Trophoblast cell (in vitro differentiated cells and primary cell): Measurements from ENCODE around the gene DISP2.

Experiments
- DNase-seq, 2 donors: peaks; one replicate each; pipeline ENCODE4 v3.0.0-alpha.2; 2016
- H2AFZ ChIP-seq: 2 replicates; pipeline ENCODE4 v1.6.1; 2013; ENCODE audit warnings: low read length, moderate library complexity, mild to moderate bottlenecking; ENCODE audit not compliant: insufficient read depth, poor library complexity
- H2AK5ac ChIP-seq: 2 replicates; pipeline ENCODE4 v1.6.1; 2013; ENCODE audit warnings: mild to moderate bottlenecking, low read length
- H2BK120ac ChIP-seq: 2 replicates; pipeline ENCODE4 v1.6.1; 2013; ENCODE audit warnings: low read length, mild to moderate bottlenecking, moderate library complexity; ENCODE audit not compliant: insufficient read depth, poor library complexity
- H2BK12ac ChIP-seq: 2 replicates; pipeline ENCODE4 v1.6.1; 2013; ENCODE audit warnings: mild to moderate bottlenecking, low read length, moderate library complexity
- H2BK5ac ChIP-seq: 2 replicates; pipeline ENCODE4 v1.6.1; 2013; ENCODE audit warnings: low read length, low read depth, moderate library complexity, mild to moderate bottlenecking; ENCODE audit not compliant: poor library complexity
- H3K14ac ChIP-seq: 2 replicates; pipeline ENCODE4 v1.6.1; 2013; ENCODE audit warnings: mild to moderate bottlenecking, low read length
- H3K18ac ChIP-seq: 2 replicates; pipeline ENCODE4 v1.6.1; 2013; ENCODE audit warnings: mild to moderate bottlenecking, low read length
- H3K23ac ChIP-seq: 2 replicates; pipeline ENCODE4 v1.6.1; 2013; ENCODE audit warnings: low read length
- H3K27ac ChIP-seq: 2 replicates; pipeline ENCODE4 v1.5.1; 2013; ENCODE audit warnings: low read depth, mild to moderate bottlenecking, inconsistent platforms, low read length, moderate library complexity
- H3K27me3 ChIP-seq: 2 replicates; pipeline ENCODE4 v1.6.1; 2013; ENCODE audit warnings: inconsistent platforms, mild to moderate bottlenecking, low read length, moderate library complexity; ENCODE audit not compliant: insufficient read depth
- H3K36me3 ChIP-seq, 2 experiments: 1 replicate in 1 of 2; 2 replicates in 1 of 2; pipeline ENCODE4 v1.6.1; 2013; ENCODE audit warnings: low read length in 2 of 2, mild to moderate bottlenecking in 2 of 2, moderate library complexity in 1 of 2; ENCODE audit not compliant: insufficient read depth in 2 of 2, control insufficient read depth in 1 of 2
- H3K4ac ChIP-seq: 2 replicates; pipeline ENCODE4 v1.6.1; 2013; ENCODE audit warnings: low read depth, mild to moderate bottlenecking, low read length, moderate library complexity
- H3K4me1 ChIP-seq, 2 experiments: 1 replicate in 1 of 2; 2 replicates in 1 of 2; pipeline ENCODE4 v1.6.1; 2013; ENCODE audit warnings: low read length in 2 of 2, mild to moderate bottlenecking in 2 of 2, moderate library complexity in 1 of 2; ENCODE audit not compliant: insufficient read depth in 2 of 2, control insufficient read depth in 1 of 2
- H3K4me2 ChIP-seq: 2 replicates; pipeline ENCODE4 v1.6.1; 2013; ENCODE audit warnings: inconsistent platforms, mild to moderate bottlenecking, low read length, moderate library complexity
- H3K4me3 ChIP-seq: 2 replicates; pipeline ENCODE4 v1.5.1; 2013; ENCODE audit warnings: mild to moderate bottlenecking, low read depth, low read length, inconsistent platforms
- H3K79me1 ChIP-seq: one replicate; pipeline ENCODE4 v1.6.1; 2013; ENCODE audit warnings: low read length
- H3K79me2 ChIP-seq: 2 replicates; pipeline ENCODE4 v1.6.1; 2013; ENCODE audit warnings: low read length, mild to moderate bottlenecking; ENCODE audit not compliant: control insufficient read depth, insufficient read depth, poor library complexity
- H3K9ac ChIP-seq: 2 replicates; pipeline ENCODE4 v1.6.1; 2013; ENCODE audit warnings: mild to moderate bottlenecking, low read length
- H3K9me3 ChIP-seq: 2 replicates; pipeline ENCODE4 v1.6.1; 2013; ENCODE audit warnings: low read depth, mild to moderate bottlenecking, control low read depth, inconsistent platforms, low read length; ENCODE audit not compliant: insufficient read depth
- H4K12ac ChIP-seq: 2 replicates; pipeline ENCODE4 v1.6.1; 2013; ENCODE audit warnings: low read depth, mild to moderate bottlenecking, low read length, moderate library complexity
- H4K8ac ChIP-seq: 2 replicates; pipeline ENCODE4 v1.6.1; 2013; ENCODE audit warnings: low read depth, mild to moderate bottlenecking, low read length, moderate library complexity
- H4K91ac ChIP-seq: one replicate; pipeline ENCODE4 v1.6.1; 2013; ENCODE audit warnings: low read depth, mild to moderate bottlenecking, low read length, moderate library complexity
- WGBS: extraction: QIAGEN DNeasy Blood & Tissue Kit; methylation state at CpG from one replicate; pipeline ENCODE4 v1.1.7; 2013; ENCODE audit warnings: missing lambda C conversion rate; ENCODE audit not compliant: insufficient read length, insufficient coverage; ENCODE audit errors: extremely low coverage; 5-methylcytosine and 5-hydroxymethylcytosine counted together

DISP2 gene

GRCh38 chr15:40413036-40413435 is 55.0 kb downstream of the DISP2 start:
- H3K14ac ChIP-seq: no peak overlapping the region
- H3K9me3 ChIP-seq: no peaks in the 10 kb centered on the region
- no peak overlapping the region for H2AK5ac ChIP-seq
- H4K12ac ChIP-seq: no peak overlapping the region
- H2BK120ac ChIP-seq: no peak overlapping the region
- no peak overlapping the region for H4K8ac ChIP-seq
- no peak overlapping the region for H3K18ac ChIP-seq
- H3K4me3 ChIP-seq: no peak overlapping the region
- WGBS: no CpG with 5 or more reads among the region's 9 CpGs
- no peak overlapping the region for H2BK5ac ChIP-seq
- H3K4ac ChIP-seq: no peak overlapping the region
- no peak overlapping the region for H2AFZ ChIP-seq
- no peak overlapping the region for H3K9ac ChIP-seq
- no peak overlapping the region for H4K91ac ChIP-seq
- H3K79me1 ChIP-seq: no peaks in the 10 kb centered on the region
- peaks cover 47 to 60% of the 10 kb centered on the region in 2 experiments for H3K36me3 ChIP-seq
- no peaks in the 10 kb centered on the region for H3K79me2 ChIP-seq
- no peak overlapping the region for H2BK12ac ChIP-seq
- DNase-seq: no peak
- H3K4me1 ChIP-seq: no peaks in the 10 kb centered on the region
- H3K23ac ChIP-seq: no peak overlapping the region
- H3K27ac ChIP-seq: no peak overlapping the region
- no peak overlapping the region for H3K4me2 ChIP-seq
- H3K27me3 ChIP-seq: no peaks in the 10 kb centered on the region

GRCh38 chr15:40414816-40415215 is 56.8 kb downstream of the DISP2 start:
- no peaks in the 10 kb centered on the region for H3K27me3 ChIP-seq
- WGBS: no CpG with 5 or more reads among the region's 7 CpGs

GRCh38 chr15:40415226-40415625 is 57.2 kb downstream of the DISP2 start:
- DNase-seq: no peak
- Histone ChIP-seq H2AFZ (no peak overlapping the region), H3K9ac (no peak overlapping the region), H3K4me2 (no peak overlapping the region), H3K23ac (no peak overlapping the region), H2BK5ac (no peak overlapping the region), H3K27me3 (no peaks in the 10 kb centered on the region), H3K18ac (no peak overlapping the region), H2AK5ac (no peak overlapping the region), H3K79me2 (no peaks in the 10 kb centered on the region), H3K4me3 (no peak overlapping the region), H4K91ac (no peak overlapping the region), H3K14ac (no peak overlapping the region), H3K4ac (no peak overlapping the region), H3K9me3 (no peaks in the 10 kb centered on the region), H2BK12ac (no peak overlapping the region), H2BK120ac (no peak overlapping the region), H4K8ac (no peak overlapping the region), H4K12ac (no peak overlapping the region), H3K79me1 (no peaks in the 10 kb centered on the region), H3K4me1 (no peaks in the 10 kb centered on the region), H3K36me3 (peaks cover 49 to 61% of the 10 kb centered on the region in 2 experiments), H3K27ac (no peak overlapping the region)
- no CpG with 5 or more reads among the region's 10 CpGs for WGBS

More at GRCh38 chr15:40414816-40415215, 56.8 kb downstream of the DISP2 start:
- Histone ChIP-seq H3K4me1 (no peaks in the 10 kb centered on the region), H2AK5ac (no peak overlapping the region), H3K79me2 (no peaks in the 10 kb centered on the region), H3K79me1 (no peaks in the 10 kb centered on the region), H3K4me3 (no peak overlapping the region), H3K36me3 (peaks cover 49 to 62% of the 10 kb centered on the region in 2 experiments), H4K8ac (no peak overlapping the region), H2BK12ac (no peak overlapping the region), H3K14ac (no peak overlapping the region), H2AFZ (no peak overlapping the region), H3K9ac (no peak overlapping the region), H3K23ac (no peak overlapping the region), H3K18ac (no peak overlapping the region), H3K27ac (no peak overlapping the region), H4K91ac (no peak overlapping the region), H2BK5ac (no peak overlapping the region), H3K4me2 (no peak overlapping the region), H3K4ac (no peak overlapping the region), H4K12ac (no peak overlapping the region), H2BK120ac (no peak overlapping the region), H3K9me3 (no peaks in the 10 kb centered on the region)
- no peak for DNase-seq

DNA sequence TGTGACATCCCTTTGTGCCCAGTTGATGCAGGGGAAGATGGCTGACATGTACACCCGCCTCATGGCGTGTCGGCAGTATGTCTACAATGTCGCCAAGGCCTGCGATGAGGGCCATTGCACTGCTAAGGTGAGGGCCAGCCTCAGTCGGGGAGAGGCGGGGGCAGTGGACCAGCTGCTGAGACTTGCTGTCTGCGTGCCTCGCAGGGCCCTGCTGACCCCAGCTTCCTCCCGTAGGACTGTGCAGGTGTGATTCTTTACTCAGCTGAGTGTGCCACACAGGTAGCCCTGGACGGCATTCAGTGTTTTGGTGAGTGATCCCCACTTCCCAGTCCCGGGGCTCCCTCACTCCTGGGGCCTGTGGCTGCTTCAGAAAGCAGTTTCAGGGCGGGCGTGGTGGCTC is 58.0 kb downstream of the DISP2 start:
- H3K23ac ChIP-seq: no peak overlapping the region
- H4K12ac ChIP-seq: no peak overlapping the region
- H4K91ac ChIP-seq: no peak overlapping the region
- no peaks in the 10 kb centered on the region for H3K79me1 ChIP-seq
- no peak overlapping the region for H2BK120ac ChIP-seq
- H3K27me3 ChIP-seq: no peaks in the 10 kb centered on the region
- no peak overlapping the region for H3K18ac ChIP-seq
- no peak overlapping the region for H2BK12ac ChIP-seq
- no peak overlapping the region for H2AFZ ChIP-seq
- H3K27ac ChIP-seq: no peak overlapping the region
- peaks cover 45 to 54% of the 10 kb centered on the region in 2 experiments for H3K36me3 ChIP-seq
- no peak overlapping the region for H2AK5ac ChIP-seq
- DNase-seq: no peak
- WGBS: no CpG with 5 or more reads among the region's 14 CpGs
- no peak overlapping the region for H3K4me3 ChIP-seq
- no peak overlapping the region for H3K14ac ChIP-seq
- no peak overlapping the region for H2BK5ac ChIP-seq
- H3K9ac ChIP-seq: no peak overlapping the region
- no peaks in the 10 kb centered on the region for H3K9me3 ChIP-seq
- H3K4me1 ChIP-seq: no peaks in the 10 kb centered on the region
- no peak overlapping the region for H3K4me2 ChIP-seq
- H3K4ac ChIP-seq: no peak overlapping the region
- H4K8ac ChIP-seq: no peak overlapping the region
- H3K79me2 ChIP-seq: no peaks in the 10 kb centered on the region
